Femur (tissue), 1 donor: ENCODE results near the gene UBL4A.

Source experiments
- DNase-seq: peaks from one replicate; pipeline ENCODE4 v3.0.0-alpha.2; 2017

UBL4A gene

GRCh38 chrX:154481911-154482601, 4.4 kb downstream of the UBL4A start:
- DNase-seq = no peak

- DNase-seq = no peak
Observed at GRCh38 chrX:154481195-154481594, 5.2 kb downstream of the UBL4A start.

GRCh38 chrX:154478728-154479622, 7.4 kb downstream of the UBL4A start, which contains the start of gene LAGE3:
LAGE3 (minus strand) TSS chrX:154479281; CDS start chrX:154478915, 366 bp downstream.
- DNase-seq = peak; percentile 94

- DNase-seq = peak; percentile 22
Observed at GRCh38 chrX:154477891-154478477, 8.4 kb downstream of the UBL4A start.

GRCh38 chrX:154476821-154477220, 9.6 kb downstream of the UBL4A start:
- peak; percentile 9 for DNase-seq

GRCh38 chrX:154473683-154474082, 12.7 kb downstream of the UBL4A start:
- DNase-seq = no peak

- no peak for DNase-seq
Observed at GRCh38 chrX:154472685-154473632, 13.5 kb downstream of the UBL4A start.

GRCh38 chrX:154471839-154472684, 14.4 kb downstream of the UBL4A start:
- no peak for DNase-seq

GRCh38 chrX:154470914-154471568, 15.4 kb downstream of the UBL4A start:
- no peak for DNase-seq

- DNase-seq = no peak
Observed at GRCh38 chrX:154470434-154470833, 16.0 kb downstream of the UBL4A start.

- DNase-seq = no peak
Observed at GRCh38 chrX:154469880-154470279, 16.5 kb downstream of the UBL4A start.

GRCh38 chrX:154469114-154469513, 17.3 kb downstream of the UBL4A start:
- no peak for DNase-seq

GRCh38 chrX:154468217-154468616, 18.2 kb downstream of the UBL4A start:
- DNase-seq = no peak

- no peak for DNase-seq
Observed at GRCh38 chrX:154467556-154467955, 18.9 kb downstream of the UBL4A start.

- no peak for DNase-seq
Observed at GRCh38 chrX:154466907-154467306, 19.5 kb downstream of the UBL4A start.

GRCh38 chrX:154466036-154466435, 20.4 kb downstream of the UBL4A start:
- DNase-seq = no peak

- no peak for DNase-seq
Observed at GRCh38 chrX:154465601-154466000, 20.8 kb downstream of the UBL4A start.

GRCh38 chrX:154464806-154465365, 21.5 kb downstream of the UBL4A start:
- DNase-seq = no peak

- DNase-seq = no peak
Observed at GRCh38 chrX:154463611-154464220, 22.7 kb downstream of the UBL4A start.

- DNase-seq = no peak
Observed at GRCh38 chrX:154462396-154462795, 24.0 kb downstream of the UBL4A start.
